Astrocyte (in vitro differentiated cells and primary cell): ENCODE data around the gene S100PBP.

Source experiments
- EZH2 ChIP-seq: IDR thresholded peaks from 2 replicates; pipeline ENCODE4 v1.6.1; 2012; ENCODE audit warnings: mild to moderate bottlenecking, low read length, inconsistent platforms; ENCODE audit not compliant: insufficient read depth
- TF ChIP-seq, protein P1 (sequence below): IDR thresholded peaks from 2 replicates; pipeline ENCODE4 v1.5.1; 2011; ENCODE audit warnings: low read depth, mild to moderate bottlenecking, inconsistent platforms, low read length, moderate library complexity; ENCODE audit not compliant: insufficient read depth

- TF ChIP-seq, protein P1, sequence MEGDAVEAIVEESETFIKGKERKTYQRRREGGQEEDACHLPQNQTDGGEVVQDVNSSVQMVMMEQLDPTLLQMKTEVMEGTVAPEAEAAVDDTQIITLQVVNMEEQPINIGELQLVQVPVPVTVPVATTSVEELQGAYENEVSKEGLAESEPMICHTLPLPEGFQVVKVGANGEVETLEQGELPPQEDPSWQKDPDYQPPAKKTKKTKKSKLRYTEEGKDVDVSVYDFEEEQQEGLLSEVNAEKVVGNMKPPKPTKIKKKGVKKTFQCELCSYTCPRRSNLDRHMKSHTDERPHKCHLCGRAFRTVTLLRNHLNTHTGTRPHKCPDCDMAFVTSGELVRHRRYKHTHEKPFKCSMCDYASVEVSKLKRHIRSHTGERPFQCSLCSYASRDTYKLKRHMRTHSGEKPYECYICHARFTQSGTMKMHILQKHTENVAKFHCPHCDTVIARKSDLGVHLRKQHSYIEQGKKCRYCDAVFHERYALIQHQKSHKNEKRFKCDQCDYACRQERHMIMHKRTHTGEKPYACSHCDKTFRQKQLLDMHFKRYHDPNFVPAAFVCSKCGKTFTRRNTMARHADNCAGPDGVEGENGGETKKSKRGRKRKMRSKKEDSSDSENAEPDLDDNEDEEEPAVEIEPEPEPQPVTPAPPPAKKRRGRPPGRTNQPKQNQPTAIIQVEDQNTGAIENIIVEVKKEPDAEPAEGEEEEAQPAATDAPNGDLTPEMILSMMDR, result no peak
- no peak for TF ChIP-seq EZH2
These were observed 79.0 kb downstream of the S100PBP start for GRCh38 chr1:32896451-32896850.
